ENCODE data around the gene EIF3K. TPM values are rescaled to one million over a fixed set of nuclear protein-coding genes. Genes with fewer than 3 reads are reported as not detected.

EIF3K gene
- total RNA-seq, 2 experiments from 2014 or later = 273 to 287 TPM

GRCh38 chr19:38684078-38684861, 65.3 kb downstream of the EIF3K start:
- POLR2A ChIA-PET = no interaction called here
- peaks cover 4% of the 10 kb centered on the region for H3K9me3 Mint-ChIP-seq
- H3K4me1 Mint-ChIP-seq (ENCODE audit: low read depth) = peaks cover 78% of the 10 kb centered on the region
- no peaks in the 10 kb centered on the region for H3K27me3 Mint-ChIP-seq
- CTCF ChIA-PET = interaction anchor here (1.0 kb wide), 2 partner anchors 15 to 50 kb away, joined by 4 to 5 read pairs; no protein-coding TSS in a partner anchor
- H3K4me3 Mint-ChIP-seq = no peak overlapping the region
- peaks cover 1% of the 10 kb centered on the region for H3K36me3 Mint-ChIP-seq
- peak; percentile 77 for DNase-seq
- intact Hi-C loops (cut with micrococcal nuclease) = loop anchor here (5.0 to 10.0 kb wide), 2 partner anchors 49 to 257 kb away; partner anchors contain the start of gene RASGRP4
- H3K27ac Mint-ChIP-seq = peak overlapping the region; percentile 81

DNA sequence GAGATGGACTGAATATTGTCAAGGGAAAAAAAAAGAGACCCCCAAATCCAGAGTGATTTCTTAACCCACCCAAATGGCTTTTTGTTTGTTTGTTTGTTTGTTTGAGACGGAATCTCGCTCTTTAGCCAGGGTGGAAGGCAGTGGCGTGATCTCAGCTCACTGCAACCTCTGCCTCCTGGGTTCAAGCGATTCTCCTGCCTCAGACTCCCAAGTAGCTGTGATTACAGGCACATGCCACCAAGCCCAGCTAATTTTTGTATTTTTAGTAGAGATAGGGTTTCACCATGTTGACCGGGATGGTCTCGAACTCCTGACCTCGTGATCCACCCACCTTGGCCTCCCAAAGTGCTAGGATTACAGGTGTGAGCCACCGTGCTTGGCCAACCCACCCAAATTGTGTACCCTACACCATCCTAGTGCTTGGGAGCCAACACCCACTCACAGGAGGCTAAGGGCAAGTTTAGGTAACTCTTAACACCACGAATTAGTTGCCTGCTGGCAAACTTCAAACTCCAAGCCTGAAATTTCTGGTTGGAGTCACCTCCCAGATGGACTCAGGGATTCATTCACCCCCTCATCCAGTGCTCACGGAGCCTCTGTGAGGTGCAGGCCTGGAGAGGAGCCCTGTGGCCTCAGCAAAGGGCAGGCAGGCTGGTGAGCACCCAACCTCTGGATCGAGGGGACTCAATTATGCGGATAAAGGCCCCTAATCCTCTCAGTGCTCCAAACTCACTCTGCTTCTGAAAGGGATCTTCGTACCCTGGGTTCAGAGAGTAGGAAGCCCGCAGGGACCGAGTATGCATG, 66.1 kb downstream of the EIF3K start:
- CTCF ChIA-PET = interaction anchor here (1.0 to 1.7 kb wide), 3 partner anchors 16 to 51 kb away, joined by 5 to 10 read pairs (median 5); no protein-coding TSS in a partner anchor
- no peak for DNase-seq
- Mint-ChIP-seq H3K36me3 (peaks cover 1% of the 10 kb centered on the region), H3K9me3 (peaks cover 4% of the 10 kb centered on the region), H3K4me3 (no peak overlapping the region), H3K27me3 (no peaks in the 10 kb centered on the region), H3K4me1 (ENCODE audit: low read depth) (peaks cover 75% of the 10 kb centered on the region), H3K27ac (peak overlapping the region; percentile 81)
- POLR2A ChIA-PET = no interaction called here
- intact Hi-C loops (cut with micrococcal nuclease) = loop anchor here (5.0 to 10.0 kb wide), 2 partner anchors 50 to 258 kb away; partner anchors contain the start of gene RASGRP4

GRCh38 chr19:38685666-38686529, 66.9 kb downstream of the EIF3K start:
- ChIA-PET POLR2A (interaction anchor here (0.6 to 0.9 kb wide), 3 partner anchors 29 to 62 kb away, joined by 3 to 6 read pairs (median 4); partner anchors contain the start of gene ACTN4), CTCF (interaction anchor here (0.8 to 1.7 kb wide), 9 partner anchors 17 to 283 kb away, joined by 3 to 10 read pairs (median 5); partner anchors contain the start of genes FAM98C, MRPS12 and SARS2)
- H3K36me3 Mint-ChIP-seq = peaks cover 1% of the 10 kb centered on the region
- intact Hi-C loops (cut with micrococcal nuclease) = loop anchor here (1.0 to 10.0 kb wide), 2 partner anchors 31 to 51 kb away; no protein-coding TSS in a partner anchor
- peaks cover 4% of the 10 kb centered on the region for H3K9me3 Mint-ChIP-seq
- H3K27ac Mint-ChIP-seq = peak overlapping the region; percentile 88
- H3K4me1 Mint-ChIP-seq (ENCODE audit: low read depth) = peaks cover 71% of the 10 kb centered on the region
- DNase-seq = peak; percentile 34
- H3K4me3 Mint-ChIP-seq = peak overlapping the region; percentile 41
- no peaks in the 10 kb centered on the region for H3K27me3 Mint-ChIP-seq

GRCh38 chr19:38686530-38686888, 67.5 kb downstream of the EIF3K start:
- Mint-ChIP-seq H3K4me1 (ENCODE audit: low read depth) (peaks cover 65% of the 10 kb centered on the region), H3K9me3 (peaks cover 4% of the 10 kb centered on the region), H3K27me3 (no peaks in the 10 kb centered on the region), H3K27ac (peak overlapping the region; percentile 88), H3K36me3 (peaks cover 1% of the 10 kb centered on the region), H3K4me3 (peak overlapping the region; percentile 41)
- POLR2A ChIA-PET = interaction anchor here (0.6 to 0.9 kb wide), 3 partner anchors 30 to 62 kb away, joined by 3 to 6 read pairs (median 4); partner anchors contain the start of gene ACTN4
- CTCF ChIA-PET = interaction anchor here (0.8 to 1.7 kb wide), 7 partner anchors 27 to 284 kb away, joined by 4 to 10 read pairs (median 5); partner anchors contain the start of genes FAM98C, MRPS12 and SARS2
- intact Hi-C loops (cut with micrococcal nuclease) = loop anchor here (1.0 to 10.0 kb wide), 2 partner anchors 31 to 52 kb away; no protein-coding TSS in a partner anchor
- peak; percentile 69 for DNase-seq

Other genes starting within 250 kb of the EIF3K start
- gene PSMD8, start 244.6 kb upstream of the EIF3K start, total RNA-seq = 100 to 1,000 TPM; 214 to 224 TPM
- 1 to 10 TPM in 1 of 2 experiments, under 1 TPM in 1; 0.41 to 1.2 TPM for gene GGN, start 231.2 kb upstream of the EIF3K start, total RNA-seq
- gene SPRED3, start 230.5 kb upstream of the EIF3K start, total RNA-seq = 1 to 10 TPM; 5.5 to 6.0 TPM
- 10 to 100 TPM; 29.8 to 31.9 TPM for gene FAM98C, start 216.1 kb upstream of the EIF3K start, total RNA-seq
- 1 to 10 TPM; 7.4 to 8.3 TPM for gene RASGRP4, start 193.0 kb upstream of the EIF3K start, total RNA-seq
- gene RYR1, start 185.5 kb upstream of the EIF3K start, total RNA-seq = 1 to 10 TPM; 2.4 to 2.5 TPM
- 100 to 1,000 TPM; 205 TPM for gene MAP4K1, start 1.2 kb upstream of the EIF3K start, total RNA-seq
- gene ACTN4, start 28.5 kb downstream of the EIF3K start, total RNA-seq = 100 to 1,000 TPM; 267 to 270 TPM
- 1 to 10 TPM; 7.1 to 9.0 TPM for gene CAPN12, start 125.3 kb downstream of the EIF3K start, total RNA-seq
- gene LGALS7, start 154.3 kb downstream of the EIF3K start, total RNA-seq = not detected
- not detected for gene LGALS7B, start 170.0 kb downstream of the EIF3K start, total RNA-seq
- gene LGALS4, start 193.8 kb downstream of the EIF3K start, total RNA-seq = under 1 TPM; 0.33 to 0.70 TPM
- 100 to 1,000 TPM; 152 to 155 TPM for gene ECH1, start 212.6 kb downstream of the EIF3K start, total RNA-seq
- gene HNRNPL, start 230.8 kb downstream of the EIF3K start, total RNA-seq = 100 to 1,000 TPM; 646 to 671 TPM